HepG2 (cell line): ENCODE results near the gene PRKN. TPM values are rescaled to one million over a fixed set of nuclear protein-coding genes. Genes with fewer than 3 reads are reported as not detected.

ENCODE experiments used
- ATAC-seq: fragments of 200-7000 bp; cut with Tn5 transposase; 3 replicates; pipeline ENCODE4 v1.9.1; 2020; ENCODE audit warnings: mild to moderate bottlenecking, moderate library complexity
- BruUV-seq: library from RNA; stranded (reverse); fragments of 400-500 nt; replicated peaks from 2 replicates; lab custom pipeline; 2021; lab: Mats Ljungman, UMichigan
- CTCF ChIA-PET: fragments of 300-600 bp; formaldehyde crosslinking; extraction: SDS; loops from one replicate; lab custom pipeline; 2021; ENCODE audit warnings: low total read pairs, inconsistent platforms, low intra/inter-chr PET ratio; lab: Yijun Ruan, JAX
- POLR2A ChIA-PET: fragments of 350-600 bp; sonication (Branson Sonifier 250); formaldehyde crosslinking; loops from one replicate; lab custom pipeline; 2020; ENCODE audit warnings: antibody characterized with exemption, inconsistent platforms; lab: Yijun Ruan, JAX
- DNase-seq: peaks from one replicate; pipeline ENCODE4 v3.0.0-alpha.2; 2015; ENCODE audit warnings: low spot score
- FAIRE-seq: peaks from 3 replicates; lab custom pipeline; 2011; peaks lifted over from hg19 to GRCh38; lab: Jason Lieb, UNC
- H2AFZ ChIP-seq: one replicate; pipeline ENCODE4 v1.6.1; 2011; ENCODE audit warnings: low read length, inconsistent platforms
- H3K27ac ChIP-seq: fragments of 300-600 bp; 3 replicates; pipeline ENCODE4 v1.8.0; 2011; ENCODE audit warnings: mixed run types, mild to moderate bottlenecking, mixed read lengths, low read length, inconsistent platforms; ENCODE audit not compliant: insufficient read depth; ENCODE audit errors: extremely low read length
- H3K27me3 ChIP-seq, 2 experiments: fragments of 200-600 bp in 1 of 2; 2 replicates in 1 of 2; 3 replicates in 1 of 2; pipeline versions ENCODE4 v1.6.0 to v1.8.0; 2011; ENCODE audit warnings: low read length in 2 of 2, mild to moderate bottlenecking in 2 of 2, moderate library complexity in 2 of 2, inconsistent platforms in 1 of 2; ENCODE audit not compliant: insufficient read depth in 2 of 2, control insufficient read depth in 1 of 2
- H3K36me3 ChIP-seq, 2 experiments: fragments of 200-600 bp in 1 of 2; replicated peaks in 1 of 2; 2 replicates in 1 of 2; 3 replicates in 1 of 2; pipeline versions ENCODE4 v1.5.1 to v1.8.0; 2011; ENCODE audit warnings: low read length in 2 of 2, inconsistent platforms in 1 of 2; ENCODE audit not compliant: insufficient read depth in 2 of 2, control insufficient read depth in 1 of 2
- H3K4me1 ChIP-seq: 2 replicates; pipeline ENCODE4 v1.5.1; 2012; ENCODE audit warnings: low read length, inconsistent platforms; ENCODE audit not compliant: insufficient read depth
- H3K4me2 ChIP-seq: 2 replicates; pipeline ENCODE4 v1.6.0; 2011; ENCODE audit warnings: low read depth, low read length, inconsistent platforms
- H3K4me3 ChIP-seq, 3 experiments: fragments of 200-600 bp in 1 of 3; sonication (generic), shearing (Covaris generic) in 1 of 3; replicated peaks in 1 of 3; 2 replicates each; pipeline ENCODE4 v1.5.1; 2011 to 2016; ENCODE audit warnings: low read length in 3 of 3, inconsistent platforms in 2 of 3, low read depth in 2 of 3, mild to moderate bottlenecking in 2 of 3, control low read depth in 1 of 3, mixed read lengths in 1 of 3; ENCODE audit not compliant: insufficient read depth in 1 of 3
- H3K79me2 ChIP-seq: one replicate; pipeline ENCODE4 v1.6.1; 2011; ENCODE audit warnings: low read length, inconsistent platforms; ENCODE audit not compliant: insufficient read depth
- H3K9ac ChIP-seq: 2 replicates; pipeline ENCODE4 v1.6.0; 2011; ENCODE audit warnings: mild to moderate bottlenecking, low read depth, low read length, inconsistent platforms; ENCODE audit not compliant: insufficient read depth
- H3K9me3 ChIP-seq: 2 replicates; pipeline ENCODE4 v1.5.1; 2012; ENCODE audit warnings: mild to moderate bottlenecking, low read length
- H4K20me1 ChIP-seq: 2 replicates; pipeline ENCODE4 v1.6.0; 2011; ENCODE audit warnings: inconsistent platforms, mild to moderate bottlenecking, low read length, moderate library complexity; ENCODE audit not compliant: insufficient read depth
- CEBPB ChIP-seq: IDR thresholded peaks from 2 replicates; pipeline ENCODE4 v1.6.1; 2011; ENCODE audit warnings: low read depth, low read length, improper control_type of control experiment, borderline replicate concordance
- EEA1 ChIP-seq: sonication (generic); formaldehyde crosslinking; IDR thresholded peaks from 2 replicates; pipeline ENCODE4 v1.5.1; 2020; ENCODE audit warnings: mild to moderate bottlenecking, missing genetic modification reagents, borderline replicate concordance
- JUNB ChIP-seq: sonication (generic); formaldehyde crosslinking; IDR thresholded peaks from 2 replicates; pipeline ENCODE4 v1.8.0; 2022; ENCODE audit warnings: missing genetic modification reagents, mild to moderate bottlenecking, borderline replicate concordance
- SP5 ChIP-seq: IDR thresholded peaks from 2 replicates; pipeline ENCODE4 v1.6.1; 2016; ENCODE audit warnings: low read depth, borderline replicate concordance
- TGIF2 ChIP-seq: IDR thresholded peaks from 2 replicates; pipeline ENCODE4 v1.6.1; 2016; ENCODE audit warnings: control low read depth, missing compliant biosample characterization
- THAP11 ChIP-seq: IDR thresholded peaks from 2 replicates; pipeline ENCODE4 v1.6.1; 2016; ENCODE audit warnings: missing biosample characterization, missing genetic modification reagents
- YEATS4 ChIP-seq: sonication (generic); formaldehyde crosslinking; IDR thresholded peaks from 2 replicates; pipeline ENCODE4 v1.4.0; 2020; ENCODE audit warnings: missing genetic modification reagents, borderline replicate concordance
- ZBTB20 ChIP-seq: sonication (generic); formaldehyde crosslinking; IDR thresholded peaks from 2 replicates; pipeline ENCODE4 v1.8.1; 2023; ENCODE audit warnings: missing genetic modification reagents, low read depth, mild to moderate bottlenecking, borderline replicate concordance
- ZNF777 ChIP-seq: sonication (generic); formaldehyde crosslinking; IDR thresholded peaks from 2 replicates; pipeline ENCODE4 v1.4.0; 2020; ENCODE audit warnings: missing genetic modification reagents
- ZNF839 ChIP-seq: sonication (generic); formaldehyde crosslinking; IDR thresholded peaks from 2 replicates; pipeline ENCODE4 v1.4.0; 2020; ENCODE audit warnings: missing genetic modification reagents, mild to moderate bottlenecking, borderline replicate concordance
- WGBS: methylation state at CpG from one replicate; pipeline ENCODE4 v1.1.6; 2017; ENCODE audit warnings: low lambda C conversion rate; 5-methylcytosine and 5-hydroxymethylcytosine counted together
- in situ Hi-C: cut with HindIII; loops from 2 replicates; pipeline ENCODE4 v1.10.0; 2017; ENCODE audit warnings: low pct_unique_long_range_greater_than_20kb; ENCODE audit not compliant: extremely low pct_ligation_motif_present
- intact Hi-C: fragments of 100-400 bp; cut with micrococcal nuclease; formaldehyde crosslinking; loops from one replicate; pipeline ENCODE4 v1.10.0; 2022; ENCODE audit not compliant: unreplicated experiment
- polyA plus RNA-seq, 8 experiments: library from polyadenylated mRNA; depleted of rRNA in 3 of 8; stranded (reverse) in 7 of 8; unstranded in 1 of 8; fragments of >200 nt; fragmentation: Illumina TruSeq in 4 of 8; extraction: Trizol in 4 of 8; gene quantifications; 2 replicates each; pipeline versions ENCODE4 v1.2.1 to v1.2.3, GENCODE V29; 2011 to 2016; ENCODE audit warnings: low read depth in 4 of 8, missing spikeins in 1 of 8, mixed read lengths in 1 of 8; ENCODE audit not compliant: insufficient read depth in 1 of 8
- total RNA-seq, 5 experiments: library from RNA; depleted of rRNA; stranded (reverse); fragments of >200 nt; fragmentation: Illumina TruSeq; extraction: Trizol; gene quantifications; 2 replicates each; pipeline ENCODE4 v1.2.3, GENCODE V29; 2016; ENCODE audit warnings: low read depth in 1 of 5
- TF ChIP-seq, protein P1 (sequence below): fragments of 450-650 bp; IDR thresholded peaks from 2 replicates; pipeline ENCODE4 v1.6.1; 2016
- TF ChIP-seq, protein P2 (sequence below): sonication (generic); formaldehyde crosslinking; conservative IDR thresholded peaks from 2 replicates; pipeline ENCODE4 v1.5.0; 2020; ENCODE audit warnings: missing genetic modification reagents
- TF ChIP-seq, protein P3 (sequence below): sonication (generic); formaldehyde crosslinking; conservative IDR thresholded peaks from 2 replicates; pipeline ENCODE4 v1.8.0; 2022; ENCODE audit warnings: mild to moderate bottlenecking, moderate library complexity, missing genetic modification reagents
- TF ChIP-seq, protein P4 (sequence below): sonication (generic); formaldehyde crosslinking; IDR thresholded peaks from 2 replicates; pipeline ENCODE4 v1.5.0; 2020; ENCODE audit warnings: missing genetic modification reagents

Gene PRKN
- total and polyA plus RNA-seq, 2 of the 13 experiments (the other 11 are each of a cell fraction or from before 2014, with no cell fraction given): 0.31 to 0.44 TPM

DNA sequence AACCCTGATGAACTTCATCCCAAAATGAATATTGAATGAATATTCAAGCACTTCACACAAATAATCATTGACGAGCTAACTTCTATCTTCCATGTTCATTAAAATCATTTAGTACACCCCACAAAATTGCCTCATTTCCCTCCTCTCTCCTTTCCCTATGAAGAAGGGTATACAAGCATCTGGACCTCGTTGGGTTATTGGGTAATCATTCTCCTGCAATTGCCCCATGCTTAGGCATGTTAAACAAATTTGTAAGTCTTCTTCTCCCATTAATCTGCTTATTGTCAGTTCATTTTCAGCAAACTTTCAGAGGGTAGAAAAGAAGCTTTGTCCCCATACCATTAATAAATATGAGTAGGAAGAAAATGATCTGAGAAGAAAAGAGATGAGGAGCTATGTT lies 27.6 kb downstream of the PRKN start:
- H3K4me2 ChIP-seq: no peak overlapping the region
- H2AFZ ChIP-seq: no peak overlapping the region
- no peak overlapping the region for H3K9ac ChIP-seq
- no peak overlapping the region for H3K27ac ChIP-seq
- 1% methylated on average over 2 of the region's 2 CpGs for WGBS
- no peak for FAIRE-seq
- no peaks in the 10 kb centered on the region for H4K20me1 ChIP-seq
- no peak for ATAC-seq
- TF ChIP-seq CEBPB (0 out of 2 replicates have a peak, but pooled peaks have one; percentile 33), YEATS4 (no peak)
- TF ChIP-seq, protein P1, sequence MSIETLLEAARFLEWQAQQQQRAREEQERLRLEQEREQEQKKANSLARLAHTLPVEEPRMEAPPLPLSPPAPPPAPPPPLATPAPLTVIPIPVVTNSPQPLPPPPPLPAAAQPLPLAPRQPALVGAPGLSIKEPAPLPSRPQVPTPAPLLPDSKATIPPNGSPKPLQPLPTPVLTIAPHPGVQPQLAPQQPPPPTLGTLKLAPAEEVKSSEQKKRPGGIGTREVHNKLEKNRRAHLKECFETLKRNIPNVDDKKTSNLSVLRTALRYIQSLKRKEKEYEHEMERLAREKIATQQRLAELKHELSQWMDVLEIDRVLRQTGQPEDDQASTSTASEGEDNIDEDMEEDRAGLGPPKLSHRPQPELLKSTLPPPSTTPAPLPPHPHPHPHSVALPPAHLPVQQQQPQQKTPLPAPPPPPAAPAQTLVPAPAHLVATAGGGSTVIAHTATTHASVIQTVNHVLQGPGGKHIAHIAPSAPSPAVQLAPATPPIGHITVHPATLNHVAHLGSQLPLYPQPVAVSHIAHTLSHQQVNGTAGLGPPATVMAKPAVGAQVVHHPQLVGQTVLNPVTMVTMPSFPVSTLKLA: no peak
- TF ChIP-seq, protein P2, sequence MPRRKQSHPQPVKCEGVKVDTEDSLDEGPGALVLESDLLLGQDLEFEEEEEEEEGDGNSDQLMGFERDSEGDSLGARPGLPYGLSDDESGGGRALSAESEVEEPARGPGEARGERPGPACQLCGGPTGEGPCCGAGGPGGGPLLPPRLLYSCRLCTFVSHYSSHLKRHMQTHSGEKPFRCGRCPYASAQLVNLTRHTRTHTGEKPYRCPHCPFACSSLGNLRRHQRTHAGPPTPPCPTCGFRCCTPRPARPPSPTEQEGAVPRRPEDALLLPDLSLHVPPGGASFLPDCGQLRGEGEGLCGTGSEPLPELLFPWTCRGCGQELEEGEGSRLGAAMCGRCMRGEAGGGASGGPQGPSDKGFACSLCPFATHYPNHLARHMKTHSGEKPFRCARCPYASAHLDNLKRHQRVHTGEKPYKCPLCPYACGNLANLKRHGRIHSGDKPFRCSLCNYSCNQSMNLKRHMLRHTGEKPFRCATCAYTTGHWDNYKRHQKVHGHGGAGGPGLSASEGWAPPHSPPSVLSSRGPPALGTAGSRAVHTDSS (CRISPR knock-in tag): no peak
- in situ Hi-C loops (no loop called here), intact Hi-C loops (no loop called here)
- CTCF ChIA-PET: no interaction called here
- no peaks in the 10 kb centered on the region for H3K79me2 ChIP-seq
- no TSS peak for BruUV-seq
- no peaks in the 10 kb centered on the region for H3K9me3 ChIP-seq
- no peaks in the 10 kb centered on the region for H3K27me3 ChIP-seq
- no peaks in the 10 kb centered on the region for H3K4me1 ChIP-seq
- no peak overlapping the region for H3K4me3 ChIP-seq
- POLR2A ChIA-PET: no interaction called here
- H3K36me3 ChIP-seq: no peaks in the 10 kb centered on the region
- DNase-seq: no peak

DNA sequence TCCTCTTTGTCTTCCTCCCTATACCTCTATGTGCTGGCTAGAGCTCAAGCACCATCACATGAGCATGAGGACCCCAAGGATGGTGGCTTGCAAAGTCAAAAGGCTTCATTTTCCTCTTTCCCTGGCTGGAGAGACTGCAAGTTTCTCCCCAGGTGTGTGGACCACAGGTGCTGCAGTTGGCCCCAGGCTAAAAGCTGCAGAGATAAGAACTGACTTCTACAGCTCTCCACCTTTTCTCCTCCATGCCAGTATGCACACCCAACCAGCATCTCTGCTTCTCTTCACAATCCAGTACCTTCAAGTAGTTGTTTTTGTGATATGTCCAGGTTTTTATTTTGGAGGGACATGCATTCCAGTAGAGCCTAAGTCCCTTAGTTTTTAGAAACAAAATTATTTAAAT lies 29.1 kb downstream of the PRKN start:
- in situ Hi-C loops: no loop called here
- intact Hi-C loops: no loop called here
- Histone ChIP-seq H3K9ac (no peak overlapping the region), H3K4me3 (no peak overlapping the region), H3K27me3 (no peaks in the 10 kb centered on the region), H3K79me2 (no peaks in the 10 kb centered on the region), H3K4me2 (no peak overlapping the region), H4K20me1 (no peaks in the 10 kb centered on the region), H2AFZ (no peak overlapping the region), H3K4me1 (no peaks in the 10 kb centered on the region), H3K9me3 (no peaks in the 10 kb centered on the region), H3K36me3 (no peaks in the 10 kb centered on the region), H3K27ac (no peak overlapping the region)
- POLR2A ChIA-PET: no interaction called here
- CTCF ChIA-PET: no interaction called here
- FAIRE-seq (no peak), DNase-seq (no peak), ATAC-seq (no peak)
- BruUV-seq: no TSS peak
- TF ChIP-seq, protein P3, sequence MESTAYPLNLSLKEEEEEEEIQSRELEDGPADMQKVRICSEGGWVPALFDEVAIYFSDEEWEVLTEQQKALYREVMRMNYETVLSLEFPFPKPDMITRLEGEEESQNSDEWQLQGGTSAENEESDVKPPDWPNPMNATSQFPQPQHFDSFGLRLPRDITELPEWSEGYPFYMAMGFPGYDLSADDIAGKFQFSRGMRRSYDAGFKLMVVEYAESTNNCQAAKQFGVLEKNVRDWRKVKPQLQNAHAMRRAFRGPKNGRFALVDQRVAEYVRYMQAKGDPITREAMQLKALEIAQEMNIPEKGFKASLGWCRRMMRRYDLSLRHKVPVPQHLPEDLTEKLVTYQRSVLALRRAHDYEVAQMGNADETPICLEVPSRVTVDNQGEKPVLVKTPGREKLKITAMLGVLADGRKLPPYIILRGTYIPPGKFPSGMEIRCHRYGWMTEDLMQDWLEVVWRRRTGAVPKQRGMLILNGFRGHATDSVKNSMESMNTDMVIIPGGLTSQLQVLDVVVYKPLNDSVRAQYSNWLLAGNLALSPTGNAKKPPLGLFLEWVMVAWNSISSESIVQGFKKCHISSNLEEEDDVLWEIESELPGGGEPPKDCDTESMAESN (CRISPR knock-in tag): no peak
- TF ChIP-seq EEA1 (CRISPR knock-in tag): no peak
- TF ChIP-seq, protein P4, sequence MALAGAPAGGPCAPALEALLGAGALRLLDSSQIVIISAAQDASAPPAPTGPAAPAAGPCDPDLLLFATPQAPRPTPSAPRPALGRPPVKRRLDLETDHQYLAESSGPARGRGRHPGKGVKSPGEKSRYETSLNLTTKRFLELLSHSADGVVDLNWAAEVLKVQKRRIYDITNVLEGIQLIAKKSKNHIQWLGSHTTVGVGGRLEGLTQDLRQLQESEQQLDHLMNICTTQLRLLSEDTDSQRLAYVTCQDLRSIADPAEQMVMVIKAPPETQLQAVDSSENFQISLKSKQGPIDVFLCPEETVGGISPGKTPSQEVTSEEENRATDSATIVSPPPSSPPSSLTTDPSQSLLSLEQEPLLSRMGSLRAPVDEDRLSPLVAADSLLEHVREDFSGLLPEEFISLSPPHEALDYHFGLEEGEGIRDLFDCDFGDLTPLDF (CRISPR knock-in tag): no peak
- TF ChIP-seq TGIF2 (CRISPR knock-in tag): no peak
- no peak for TF ChIP-seq SP5 (CRISPR knock-in tag)
- TF ChIP-seq ZNF839 (CRISPR knock-in tag): no peak
- TF ChIP-seq ZBTB20: no peak
- TF ChIP-seq ZNF777: no peak
- no peak for TF ChIP-seq THAP11 (CRISPR knock-in tag)
- no peak for TF ChIP-seq JUNB (CRISPR knock-in tag)
